MM.1S (cell line): Measurements from ENCODE around the gene TPM4.

Experiments used
- DNase-seq: peaks from one replicate; pipeline ENCODE4 v3.0.0-alpha.2; 2015
- H2AFZ ChIP-seq: fragments of 300-600 bp; sonication (generic); 2 replicates; pipeline ENCODE4 v1.6.0; 2016; ENCODE audit warnings: antibody characterized with exemption, low read length
- H3F3A ChIP-seq: fragments of 300-600 bp; sonication (generic); 2 replicates; pipeline ENCODE4 v1.6.1; 2016; ENCODE audit warnings: mild to moderate bottlenecking, antibody characterized with exemption, low read length, moderate library complexity, mixed read lengths; ENCODE audit not compliant: insufficient read depth
- H3K27ac ChIP-seq: fragments of 300-600 bp; sonication (generic); 2 replicates; pipeline ENCODE4 v1.5.1; 2016; ENCODE audit warnings: mild to moderate bottlenecking, low read length
- H3K27me3 ChIP-seq: fragments of 300-600 bp; sonication (generic); replicated peaks from 2 replicates; pipeline ENCODE4 v1.6.0; 2016; ENCODE audit warnings: low read length; ENCODE audit not compliant: insufficient read depth
- H3K36me3 ChIP-seq: fragments of 300-600 bp; sonication (generic); replicated peaks from 2 replicates; pipeline ENCODE4 v1.6.1; 2016; ENCODE audit warnings: mild to moderate bottlenecking, low read length, mixed read lengths; ENCODE audit not compliant: insufficient read depth
- H3K4me1 ChIP-seq: fragments of 300-600 bp; sonication (generic); 2 replicates; pipeline ENCODE4 v1.6.1; 2016; ENCODE audit warnings: low read length, mixed read lengths
- H3K4me2 ChIP-seq: fragments of 300-600 bp; sonication (generic); 2 replicates; pipeline ENCODE4 v1.6.0; 2016; ENCODE audit warnings: low read depth, low read length
- H3K4me3 ChIP-seq: fragments of 300-600 bp; sonication (generic); 2 replicates; pipeline ENCODE4 v1.5.1; 2016; ENCODE audit warnings: low read length, mixed read lengths
- H3K79me2 ChIP-seq: fragments of 300-600 bp; sonication (generic); 2 replicates; pipeline ENCODE4 v1.6.1; 2016; ENCODE audit warnings: mixed run types, low read length, mixed read lengths
- H3K9ac ChIP-seq: fragments of 300-600 bp; sonication (generic); 2 replicates; pipeline ENCODE4 v1.6.1; 2016; ENCODE audit warnings: low read length, mixed read lengths
- H3K9me2 ChIP-seq: fragments of 300-600 bp; sonication (generic); replicated peaks from 2 replicates; pipeline ENCODE4 v1.6.1; 2016; ENCODE audit warnings: mild to moderate bottlenecking, low read length, mixed read lengths; ENCODE audit not compliant: insufficient read depth
- H3K9me3 ChIP-seq: fragments of 300-600 bp; sonication (generic); replicated peaks from 2 replicates; pipeline ENCODE4 v1.6.1; 2016; ENCODE audit warnings: mild to moderate bottlenecking, low read length, mixed read lengths; ENCODE audit not compliant: insufficient read depth
- H4K20me1 ChIP-seq: fragments of 300-600 bp; sonication (generic); 2 replicates; pipeline ENCODE4 v1.6.1; 2016; ENCODE audit warnings: mild to moderate bottlenecking, low read length, moderate library complexity, mixed read lengths; ENCODE audit not compliant: insufficient read depth
- EZH2 ChIP-seq: fragments of 300-600 bp; sonication (generic); optimal IDR thresholded peaks from 2 replicates; pipeline ENCODE3; 2017; ENCODE audit warnings: low read depth, mild to moderate bottlenecking, antibody characterized with exemption, low read length, mixed read lengths
- EZH2phosphoT487 ChIP-seq: fragments of 300-600 bp; sonication (generic); IDR thresholded peaks from 2 replicates; pipeline ENCODE4 v1.6.1; 2018; ENCODE audit warnings: antibody characterized with exemption, low read length
- TF ChIP-seq, protein P1 (sequence below): fragments of 300-600 bp; sonication (generic); IDR thresholded peaks from 2 replicates; pipeline ENCODE4 v1.5.1; 2016; ENCODE audit warnings: antibody characterized with exemption, low read length, mixed read lengths

TPM4 gene

GRCh38 chr19:16033136-16033530, 43.2 kb upstream of the TPM4 start:
- Histone ChIP-seq H3K4me3 (no peak overlapping the region), H3K36me3 (no peaks in the 10 kb centered on the region), H3F3A (no peaks in the 10 kb centered on the region), H4K20me1 (no peaks in the 10 kb centered on the region), H3K27me3 (peaks cover 39% of the 10 kb centered on the region), H3K4me2 (no peak overlapping the region), H2AFZ (no peak overlapping the region), H3K4me1 (no peaks in the 10 kb centered on the region), H3K9me3 (no peaks in the 10 kb centered on the region), H3K27ac (no peak overlapping the region), H3K79me2 (no peaks in the 10 kb centered on the region), H3K9me2 (no peaks in the 10 kb centered on the region), H3K9ac (no peak overlapping the region)
- DNase-seq = no peak
- TF ChIP-seq EZH2 = no peak
- no peak for TF ChIP-seq EZH2phosphoT487
- TF ChIP-seq, protein P1, sequence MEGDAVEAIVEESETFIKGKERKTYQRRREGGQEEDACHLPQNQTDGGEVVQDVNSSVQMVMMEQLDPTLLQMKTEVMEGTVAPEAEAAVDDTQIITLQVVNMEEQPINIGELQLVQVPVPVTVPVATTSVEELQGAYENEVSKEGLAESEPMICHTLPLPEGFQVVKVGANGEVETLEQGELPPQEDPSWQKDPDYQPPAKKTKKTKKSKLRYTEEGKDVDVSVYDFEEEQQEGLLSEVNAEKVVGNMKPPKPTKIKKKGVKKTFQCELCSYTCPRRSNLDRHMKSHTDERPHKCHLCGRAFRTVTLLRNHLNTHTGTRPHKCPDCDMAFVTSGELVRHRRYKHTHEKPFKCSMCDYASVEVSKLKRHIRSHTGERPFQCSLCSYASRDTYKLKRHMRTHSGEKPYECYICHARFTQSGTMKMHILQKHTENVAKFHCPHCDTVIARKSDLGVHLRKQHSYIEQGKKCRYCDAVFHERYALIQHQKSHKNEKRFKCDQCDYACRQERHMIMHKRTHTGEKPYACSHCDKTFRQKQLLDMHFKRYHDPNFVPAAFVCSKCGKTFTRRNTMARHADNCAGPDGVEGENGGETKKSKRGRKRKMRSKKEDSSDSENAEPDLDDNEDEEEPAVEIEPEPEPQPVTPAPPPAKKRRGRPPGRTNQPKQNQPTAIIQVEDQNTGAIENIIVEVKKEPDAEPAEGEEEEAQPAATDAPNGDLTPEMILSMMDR = no peak

DNA sequence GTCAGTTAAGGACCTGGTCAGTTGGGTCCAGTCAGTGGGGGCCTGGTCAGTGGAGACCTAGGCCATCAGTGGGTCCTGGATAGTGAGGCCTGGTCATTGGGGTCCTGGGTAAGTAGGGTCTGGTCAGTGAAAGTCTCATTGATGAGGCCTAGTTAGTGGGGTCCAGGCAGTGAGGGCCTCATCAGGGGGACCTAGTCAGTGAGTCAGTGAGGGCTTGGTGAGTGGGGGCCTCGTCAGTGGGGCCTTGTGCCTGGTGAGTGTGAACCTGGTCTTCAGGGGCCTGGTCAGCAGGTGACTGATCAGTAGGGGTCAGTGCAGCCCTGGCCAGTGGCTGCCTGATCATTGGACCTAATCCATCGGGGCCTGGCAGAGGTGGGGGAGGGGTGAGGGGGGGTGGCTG, 42.6 kb upstream of the TPM4 start:
- no peaks in the 10 kb centered on the region for H3K9me2 ChIP-seq
- no peak overlapping the region for H3K4me2 ChIP-seq
- H3K27me3 ChIP-seq = peaks cover 39% of the 10 kb centered on the region
- no peaks in the 10 kb centered on the region for H3K9me3 ChIP-seq
- H3F3A ChIP-seq = no peaks in the 10 kb centered on the region
- TF ChIP-seq EZH2 (no peak), EZH2phosphoT487 (no peak)
- TF ChIP-seq, protein P1 = no peak
- no peak overlapping the region for H3K9ac ChIP-seq
- H2AFZ ChIP-seq = no peak overlapping the region
- H3K4me1 ChIP-seq = no peaks in the 10 kb centered on the region
- H3K79me2 ChIP-seq = no peaks in the 10 kb centered on the region
- no peaks in the 10 kb centered on the region for H4K20me1 ChIP-seq
- H3K27ac ChIP-seq = no peak overlapping the region
- no peaks in the 10 kb centered on the region for H3K36me3 ChIP-seq
- no peak for DNase-seq
- no peak overlapping the region for H3K4me3 ChIP-seq

DNA sequence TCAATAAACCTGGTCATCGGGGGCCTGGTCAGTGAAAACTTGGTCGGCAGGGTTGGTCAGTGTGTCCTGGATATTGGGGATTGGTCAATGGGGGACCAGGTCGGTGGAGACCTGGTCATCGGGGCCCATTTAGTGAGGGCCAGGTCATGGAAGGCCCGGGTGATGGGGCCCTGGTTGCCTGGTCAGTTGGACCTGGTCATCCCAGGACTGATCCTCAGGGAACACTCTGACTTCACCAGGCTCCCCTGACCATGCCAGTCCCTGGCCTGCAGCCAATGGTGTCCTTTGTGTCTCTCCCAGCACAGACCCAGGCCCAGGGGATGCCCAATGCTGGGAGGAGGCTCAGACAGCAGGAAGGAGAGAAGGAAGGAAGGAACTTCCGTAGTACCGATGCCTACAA, 42.1 kb upstream of the TPM4 start:
- Histone ChIP-seq H3K4me2 (no peak overlapping the region), H3K4me3 (no peak overlapping the region), H3K4me1 (no peaks in the 10 kb centered on the region), H3K27me3 (peaks cover 42% of the 10 kb centered on the region), H3F3A (no peaks in the 10 kb centered on the region), H2AFZ (no peak overlapping the region), H3K9me2 (no peaks in the 10 kb centered on the region), H3K9me3 (no peaks in the 10 kb centered on the region), H3K27ac (no peak overlapping the region), H3K36me3 (no peaks in the 10 kb centered on the region), H3K79me2 (no peaks in the 10 kb centered on the region), H3K9ac (no peak overlapping the region), H4K20me1 (no peaks in the 10 kb centered on the region)
- TF ChIP-seq EZH2phosphoT487 (no peak), EZH2 (no peak)
- TF ChIP-seq, protein P1 = no peak
- DNase-seq = no peak
